GM21367 (cell line): ENCODE data around the gene HDAC7.

Experiments used
- ATAC-seq: cut with Tn5 transposase; IDR thresholded peaks from one replicate; pipeline ENCODE4 v1.9.1; 2021; ENCODE audit not compliant: unreplicated experiment

HDAC7 gene

DNA sequence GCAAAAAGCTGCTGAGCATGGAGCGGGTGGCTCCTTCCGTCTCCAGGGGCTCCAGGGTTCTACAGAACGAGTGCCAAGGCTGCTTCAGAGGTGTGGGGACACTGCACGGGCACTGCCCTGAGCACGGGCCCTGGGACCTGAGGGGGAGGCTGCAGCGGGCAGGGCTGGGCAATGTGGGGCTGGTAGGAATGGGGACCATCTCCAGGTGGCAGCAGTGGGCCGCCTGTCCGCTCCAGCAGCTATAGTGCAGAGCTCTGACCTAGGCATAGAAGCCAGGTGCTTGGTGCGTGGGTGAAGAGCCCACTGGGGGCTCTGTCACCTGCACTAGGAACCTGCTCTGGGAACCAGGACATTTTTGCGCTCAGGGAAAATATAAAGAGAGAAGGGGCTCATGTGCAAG lies 22.3 kb downstream of the HDAC7 start:
- no peak for ATAC-seq

GRCh38 chr12:47795814-47796411 lies 23.8 kb downstream of the HDAC7 start:
- no peak for ATAC-seq

DNA sequence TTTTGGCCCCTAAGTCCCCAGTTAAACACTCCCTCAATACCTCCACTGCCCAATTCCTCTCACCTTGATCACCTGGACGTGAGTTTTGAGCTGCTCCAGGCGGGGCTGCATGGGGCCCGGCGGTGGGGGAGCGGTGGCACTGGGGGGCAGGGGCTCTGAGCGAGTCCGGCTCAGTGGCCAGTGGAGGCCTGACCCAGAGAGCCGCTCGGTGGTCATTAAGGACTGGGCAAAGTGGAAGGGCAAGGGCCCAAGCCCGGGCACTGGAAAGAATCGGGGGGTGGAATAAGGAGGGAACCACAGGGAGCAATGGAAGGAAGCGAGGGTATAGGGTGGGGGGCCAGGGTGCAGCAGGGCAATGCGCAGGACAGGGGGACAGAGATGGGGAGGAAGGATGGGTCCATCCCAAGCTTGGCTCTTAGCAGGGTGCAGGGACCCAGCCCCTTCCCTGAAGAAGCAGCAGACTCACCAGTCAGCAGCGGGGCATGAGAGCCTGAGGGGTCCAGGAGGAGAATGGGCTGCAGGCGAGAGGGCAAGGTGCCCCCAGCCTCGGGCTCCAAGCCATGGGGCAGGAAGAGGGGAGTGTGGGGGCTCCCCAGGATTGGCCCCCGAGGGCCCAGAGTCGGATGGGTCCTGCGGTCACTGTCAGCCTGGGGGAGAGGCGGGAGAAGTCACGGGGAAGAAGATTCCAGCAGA lies 24.4 kb downstream of the HDAC7 start:
- no peak for ATAC-seq

DNA sequence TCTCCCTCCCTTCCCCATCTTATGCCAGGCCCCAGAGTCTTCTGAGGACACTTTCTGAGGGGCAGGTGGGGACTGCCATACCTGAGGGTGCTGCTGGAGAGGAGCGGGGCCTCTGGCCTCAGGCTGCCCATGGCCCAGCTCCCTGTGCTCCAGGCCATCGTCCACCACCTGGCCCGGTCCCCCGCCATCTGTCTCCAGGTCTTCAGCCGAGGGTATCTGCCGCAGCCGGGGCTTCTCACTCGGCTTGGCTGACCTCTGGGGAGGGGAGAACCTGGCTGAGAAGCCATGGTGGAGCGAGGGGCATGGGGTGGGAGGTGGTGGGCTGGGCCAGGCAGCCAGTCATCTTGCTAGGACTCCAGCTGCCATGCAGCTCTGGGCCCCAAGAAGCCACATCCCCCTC lies 25.0 kb downstream of the HDAC7 start:
- no peak for ATAC-seq

DNA sequence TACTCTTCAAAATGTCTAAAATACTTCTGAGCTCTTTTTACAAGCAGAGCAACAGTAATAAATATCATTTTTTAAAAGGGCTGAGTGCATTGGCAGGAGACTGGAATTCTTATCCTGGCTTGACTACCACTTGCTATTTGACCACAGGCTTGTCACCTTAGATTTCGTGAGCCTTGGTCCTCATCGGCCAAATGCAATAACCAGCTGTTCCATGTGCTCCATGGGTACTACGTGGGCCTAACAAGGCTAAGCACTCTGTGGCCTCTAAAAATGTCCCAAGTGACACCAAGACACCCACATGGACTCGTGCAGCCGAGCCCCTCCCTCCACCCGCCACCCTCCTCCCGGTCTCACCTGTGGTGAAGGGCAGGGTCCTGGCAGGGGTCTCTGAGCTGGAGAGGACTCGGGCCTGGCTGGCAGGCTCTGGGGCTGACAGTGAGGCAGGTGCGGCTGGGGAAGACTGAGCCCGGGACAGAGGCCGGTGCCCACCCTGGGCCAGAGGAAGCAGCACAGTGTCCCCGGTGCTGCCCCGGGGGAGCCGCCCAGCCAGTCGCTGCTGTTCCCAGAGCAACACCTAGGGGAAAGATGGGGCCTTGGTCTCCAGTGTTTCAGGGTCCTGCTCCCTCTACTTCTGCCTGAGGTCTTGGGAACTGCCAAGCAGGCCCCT lies 26.6 kb downstream of the HDAC7 start:
- no peak for ATAC-seq

- ATAC-seq: no peak
These were observed 27.8 kb downstream of the HDAC7 start for GRCh38 chr12:47791874-47792273.

GRCh38 chr12:47791351-47791746 lies 28.4 kb downstream of the HDAC7 start:
- ATAC-seq: no peak

DNA sequence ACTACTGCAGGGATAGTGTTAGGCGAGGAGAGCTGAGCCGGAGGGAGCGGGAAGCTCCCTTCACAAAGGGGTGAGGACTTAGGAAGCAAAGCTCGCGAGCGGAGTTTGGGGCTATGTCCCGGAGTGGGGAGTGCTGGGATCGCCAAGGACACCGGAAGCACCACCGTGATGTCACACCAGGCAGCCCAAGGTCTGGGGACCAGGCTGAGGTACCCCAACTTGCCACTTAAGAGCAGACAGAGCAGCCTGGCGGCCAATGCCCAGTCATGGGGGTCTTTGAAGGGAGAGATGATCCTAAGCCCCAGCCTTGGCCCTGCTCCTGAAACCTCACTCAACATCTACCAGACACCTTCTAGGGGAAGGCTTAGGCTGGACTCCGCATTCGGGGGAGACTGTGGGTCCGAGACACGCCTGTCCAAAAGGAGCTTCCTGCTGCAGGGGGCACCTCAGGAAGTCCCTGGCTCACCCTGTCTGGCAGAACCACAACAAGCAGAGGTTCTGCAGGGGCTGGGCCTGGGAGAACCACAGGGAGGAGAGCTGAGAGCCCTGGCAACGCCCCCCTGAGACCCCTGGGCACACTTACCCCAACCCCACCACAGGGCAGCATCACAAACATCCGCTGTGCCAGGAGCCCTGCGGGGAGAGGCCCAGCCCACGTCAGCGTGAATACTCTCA lies 28.9 kb downstream of the HDAC7 start:
- ATAC-seq: no peak

- ATAC-seq: no peak
These were observed 29.8 kb downstream of the HDAC7 start for GRCh38 chr12:47789712-47790489.

DNA sequence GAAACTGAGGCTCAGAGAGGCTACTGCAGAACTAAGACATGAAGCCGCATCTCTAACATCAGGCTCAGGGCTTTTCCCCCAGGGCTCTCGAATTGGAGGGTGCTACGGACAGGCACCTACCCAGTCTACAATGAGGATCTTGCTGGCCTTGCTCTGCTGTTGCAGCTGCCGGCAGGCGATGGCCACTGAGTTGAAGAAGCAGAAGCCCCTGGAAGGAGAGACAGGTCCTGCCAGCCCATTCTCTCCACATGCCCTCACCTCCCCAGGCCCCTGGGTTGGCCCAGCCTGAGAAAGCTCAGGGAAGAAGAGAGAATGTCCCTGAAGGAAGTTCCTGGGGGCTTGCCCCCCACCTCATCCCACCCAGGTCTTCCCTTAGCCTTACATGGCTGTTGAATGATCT lies 30.6 kb downstream of the HDAC7 start:
- no peak for ATAC-seq

- no peak for ATAC-seq
These were observed 31.9 kb downstream of the HDAC7 start for GRCh38 chr12:47787596-47788319.

DNA sequence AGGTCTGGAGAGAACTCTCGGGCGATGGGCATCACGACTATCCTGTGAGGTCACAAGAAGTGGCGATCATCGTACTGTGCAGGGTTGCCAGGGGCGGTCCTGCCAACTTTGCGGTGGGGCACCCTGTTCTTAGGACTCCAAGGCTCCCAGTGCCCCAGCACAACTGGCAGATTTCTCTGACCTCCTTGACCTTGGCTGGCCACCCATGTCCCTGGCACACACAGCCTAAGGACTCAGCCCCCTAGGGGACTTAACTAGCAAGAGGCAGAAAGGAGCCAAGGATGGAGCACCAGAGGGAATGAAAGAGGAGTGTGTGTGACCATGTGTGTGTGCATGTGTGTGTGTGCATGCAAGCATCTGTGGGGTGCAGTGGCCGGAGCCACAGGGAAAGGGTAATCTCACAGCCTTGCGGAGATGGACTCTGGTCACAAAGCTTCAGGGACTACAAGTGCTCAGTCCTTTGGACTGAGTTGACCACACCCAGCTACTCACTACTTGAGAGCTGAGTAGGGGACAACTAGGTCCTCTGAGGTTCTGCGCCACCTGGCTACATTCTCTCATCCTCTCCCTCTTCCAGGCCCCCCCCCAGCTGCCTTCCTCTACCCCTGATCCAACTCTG lies 32.9 kb downstream of the HDAC7 start:
- no peak for ATAC-seq

DNA sequence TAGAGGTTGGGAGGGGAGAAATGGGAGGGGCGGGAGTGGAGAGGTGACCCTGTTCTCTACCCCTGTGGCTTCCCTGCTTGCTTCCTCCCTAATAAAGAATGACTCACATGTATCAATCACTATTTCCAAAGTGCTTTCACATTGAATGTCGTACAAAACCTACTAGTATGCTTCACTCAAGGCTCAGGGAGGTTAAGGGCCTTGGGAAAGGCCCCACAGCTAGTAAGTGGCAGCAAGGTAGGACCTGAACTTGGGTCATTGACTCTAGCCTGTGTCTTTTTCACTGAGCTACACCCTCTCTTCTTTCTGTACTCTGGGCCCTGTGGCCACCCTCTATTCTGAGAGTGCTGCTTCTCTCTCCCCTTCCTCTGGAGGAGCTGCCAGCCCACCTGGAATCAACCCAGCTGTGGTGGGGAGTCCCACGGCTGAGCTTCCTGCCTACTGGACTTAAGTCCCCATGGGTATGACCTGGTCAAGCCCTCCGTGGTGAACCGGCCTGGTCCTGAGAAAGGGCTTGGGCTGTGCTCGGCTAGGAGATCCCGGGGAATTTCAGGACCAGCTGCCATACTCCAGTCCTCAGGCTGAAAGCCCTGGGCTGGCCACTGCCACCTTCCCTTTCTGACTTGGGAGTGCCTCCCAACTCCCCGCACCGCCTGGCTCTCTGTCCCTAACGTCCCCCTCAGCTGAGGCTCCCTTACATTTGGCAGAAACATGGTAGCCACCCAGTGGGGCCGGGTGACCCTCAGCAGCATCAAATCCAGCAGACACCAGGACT lies 33.6 kb downstream of the HDAC7 start:
- ATAC-seq: no peak

DNA sequence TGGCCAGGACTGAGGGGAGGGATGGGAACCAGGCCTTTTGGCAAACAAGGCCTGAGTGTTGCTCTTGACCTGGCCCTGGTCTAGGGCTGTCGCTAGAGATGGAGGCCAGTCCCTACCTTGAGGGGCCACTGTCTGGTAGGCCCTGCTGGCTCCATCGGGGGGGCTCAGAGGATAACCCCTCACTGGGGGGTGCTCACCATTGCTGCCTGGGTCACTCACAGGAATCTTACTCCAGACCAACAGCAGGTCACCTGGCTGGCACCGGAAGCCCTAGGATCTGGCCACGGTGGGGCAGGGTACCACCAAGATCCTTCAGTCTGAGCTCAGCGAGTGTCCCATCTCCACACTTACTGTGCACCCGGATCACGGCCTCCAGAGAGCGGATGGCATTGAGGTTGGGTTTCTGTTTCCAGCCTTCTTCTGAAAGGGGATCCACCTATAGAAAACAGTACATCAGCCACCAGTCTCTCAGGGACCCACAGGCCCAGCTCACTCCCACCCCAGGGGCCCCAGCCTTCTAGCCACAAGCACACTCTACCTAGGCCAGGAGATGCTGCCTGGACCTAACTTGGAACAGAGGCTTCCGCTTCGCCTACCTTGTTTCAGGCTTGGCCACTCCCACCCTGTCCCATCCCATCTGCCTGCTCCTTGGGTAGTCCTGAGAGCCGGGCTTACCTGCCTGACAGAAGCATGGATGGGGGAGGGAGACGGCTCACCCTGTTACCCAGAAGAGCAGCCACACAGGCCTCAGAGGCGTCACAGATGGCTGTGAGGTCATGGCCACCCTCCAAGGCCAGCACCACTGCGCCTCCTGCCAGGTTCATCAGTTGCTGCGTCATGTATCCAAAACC lies 34.4 kb downstream of the HDAC7 start:
- no peak for ATAC-seq

GRCh38 chr12:47783821-47784819 lies 35.6 kb downstream of the HDAC7 start:
- no peak for ATAC-seq

DNA sequence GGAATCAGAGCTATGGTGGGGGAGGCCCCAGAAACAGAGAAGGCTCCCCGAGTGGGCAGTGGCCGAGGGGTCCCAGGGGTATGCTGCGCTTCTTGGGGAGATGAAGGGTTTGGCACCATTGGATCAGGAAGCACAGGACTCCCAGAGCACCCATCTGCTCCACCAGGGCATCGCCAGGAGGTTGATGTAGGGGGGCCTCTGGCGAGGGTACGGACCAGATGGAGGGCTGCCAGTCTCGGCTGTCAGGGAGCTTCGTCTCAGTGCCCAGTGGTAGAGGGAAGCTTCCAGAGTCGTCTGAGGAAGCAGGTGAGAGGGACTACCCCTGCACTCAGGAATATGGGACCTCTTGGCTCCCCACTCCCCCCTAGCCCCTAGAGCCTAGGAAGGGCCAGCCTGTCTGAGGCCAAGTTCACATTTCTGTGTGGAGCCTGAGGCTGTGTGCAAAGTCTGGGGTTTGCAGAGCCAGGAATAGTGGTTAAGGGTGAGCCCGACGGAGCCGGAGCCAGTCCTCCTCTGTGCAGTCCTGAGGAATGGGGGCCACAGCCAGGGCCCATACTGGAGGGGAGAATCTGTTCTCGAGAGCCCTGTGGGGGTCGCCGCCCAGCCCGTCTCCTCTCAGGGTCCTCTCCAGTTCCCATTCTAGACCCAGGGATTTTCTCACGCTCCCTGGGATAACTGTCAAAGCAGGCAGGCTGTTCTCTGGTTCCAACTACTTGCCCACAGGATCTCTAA lies 36.5 kb downstream of the HDAC7 start:
- ATAC-seq: no peak
